Keratinocyte (primary cell): ENCODE measurements around the gene DTX3. TPM values are rescaled to one million over a fixed set of nuclear protein-coding genes. Genes with fewer than 3 reads are reported as not detected.

Experiments
- DNase-seq: peaks from one replicate; pipeline ENCODE4 v3.0.0-alpha.2; 2011; ENCODE audit warnings: low read depth, missing footprints, low spot score
- FAIRE-seq: peaks from 2 replicates; lab custom pipeline; 2011; peaks lifted over from hg19 to GRCh38; lab: Jason Lieb, UNC
- H2AFZ ChIP-seq: 2 replicates; pipeline ENCODE4 v1.6.0; 2012; ENCODE audit warnings: low read length, control low read depth, inconsistent platforms; ENCODE audit not compliant: control insufficient read depth
- H3K27ac ChIP-seq: 2 replicates; pipeline ENCODE4 v1.5.1; 2011; ENCODE audit warnings: low read length; ENCODE audit not compliant: control insufficient read depth, insufficient read depth
- H3K27me3 ChIP-seq: 3 replicates; pipeline ENCODE4 v1.6.0; 2011; ENCODE audit warnings: low read length; ENCODE audit not compliant: control insufficient read depth, insufficient read depth; ENCODE audit errors: extremely low read depth
- H3K36me3 ChIP-seq, 2 experiments: 2 replicates in 1 of 2; 3 replicates in 1 of 2; pipeline ENCODE4 v1.5.1; 2011; ENCODE audit warnings: low read length in 2 of 2, mild to moderate bottlenecking in 1 of 2; ENCODE audit not compliant: control insufficient read depth in 2 of 2, insufficient read depth in 2 of 2; ENCODE audit errors: extremely low read depth in 1 of 2
- H3K4me1 ChIP-seq: 3 replicates; pipeline ENCODE4 v1.5.1; 2011; ENCODE audit warnings: low read length; ENCODE audit not compliant: control insufficient read depth, insufficient read depth; ENCODE audit errors: extremely low read depth
- H3K4me2 ChIP-seq: 3 replicates; pipeline ENCODE4 v1.6.0; 2011; ENCODE audit warnings: low read depth, low read length; ENCODE audit not compliant: control insufficient read depth, insufficient read depth; ENCODE audit errors: extremely low read depth
- H3K4me3 ChIP-seq, 3 experiments: fragments of 200-600 bp in 1 of 3; sonication (generic) in 1 of 3; 2 replicates in 2 of 3; 3 replicates in 1 of 3; pipeline ENCODE4 v1.5.1; 2011 to 2016; ENCODE audit warnings: low read length in 3 of 3, mild to moderate bottlenecking in 3 of 3, control low read depth in 2 of 3, inconsistent platforms in 1 of 3, low read depth in 1 of 3, mixed read lengths in 1 of 3, mixed run types in 1 of 3, moderate library complexity in 1 of 3; ENCODE audit not compliant: control insufficient read depth in 2 of 3, insufficient read depth in 2 of 3; ENCODE audit errors: extremely low read depth in 1 of 3
- H3K79me2 ChIP-seq: 2 replicates; pipeline ENCODE4 v1.6.0; 2012; ENCODE audit warnings: low read length; ENCODE audit not compliant: control insufficient read depth, insufficient read depth
- H3K9ac ChIP-seq: 3 replicates; pipeline ENCODE4 v1.6.0; 2011; ENCODE audit warnings: low read length; ENCODE audit not compliant: control insufficient read depth, insufficient read depth; ENCODE audit errors: extremely low read depth
- H3K9me1 ChIP-seq: 3 replicates; pipeline ENCODE4 v1.6.0; 2011; ENCODE audit warnings: low read length; ENCODE audit not compliant: control insufficient read depth, insufficient read depth; ENCODE audit errors: extremely low read depth
- H3K9me3 ChIP-seq: 2 replicates; pipeline ENCODE4 v1.5.1; 2012; ENCODE audit warnings: low read depth, low read length; ENCODE audit not compliant: control insufficient read depth
- H4K20me1 ChIP-seq: 3 replicates; pipeline ENCODE4 v1.6.0; 2011; ENCODE audit warnings: low read length; ENCODE audit not compliant: control insufficient read depth, insufficient read depth; ENCODE audit errors: extremely low read depth
- EZH2 ChIP-seq: IDR thresholded peaks from one replicate; pipeline ENCODE4 v1.6.1; 2012; ENCODE audit warnings: inconsistent platforms, mild to moderate bottlenecking, low read length, moderate library complexity
- dilution Hi-C: fragments of 300-500 bp; cut with MboI; formaldehyde crosslinking; loops from one replicate; pipeline ENCODE4 v1.7.0; 2020; ENCODE audit warnings: low sequenced_read_pairs; ENCODE audit not compliant: extremely low pct_ligation_motif_present
- polyA plus RNA-seq, 5 experiments: library from polyadenylated mRNA; depleted of rRNA in 3 of 5; stranded (reverse) in 3 of 5; stranded (forward) in 1 of 5; unstranded in 1 of 5; fragments of >200 nt; gene quantifications; 1 replicate in 1 of 5; 2 replicates in 3 of 5; 3 replicates in 1 of 5; pipeline versions ENCODE4 v1.2.1 to v1.2.3, GENCODE V29; 2011 to 2012; ENCODE audit warnings: missing spikeins in 2 of 5, low read depth in 1 of 5, low replicate concordance in 1 of 5
- TF ChIP-seq, protein P1 (sequence below), 3 experiments: IDR thresholded peaks in 1 of 3; conservative IDR thresholded peaks in 1 of 3; optimal IDR thresholded peaks in 1 of 3; 2 replicates in 2 of 3; 3 replicates in 1 of 3; pipeline versions ENCODE3 to v1.5.1; 2011; ENCODE audit warnings: low read length in 3 of 3, mild to moderate bottlenecking in 3 of 3, moderate library complexity in 2 of 3, control low read depth in 1 of 3, inconsistent platforms in 1 of 3; ENCODE audit not compliant: insufficient read depth in 2 of 3; ENCODE audit errors: extremely low read depth in 1 of 3

Gene DTX3
- polyA plus RNA-seq, 1 donor (not counting 4 experiments of a cell fraction or from before 2014, with no cell fraction given): 2.6 TPM

DNA sequence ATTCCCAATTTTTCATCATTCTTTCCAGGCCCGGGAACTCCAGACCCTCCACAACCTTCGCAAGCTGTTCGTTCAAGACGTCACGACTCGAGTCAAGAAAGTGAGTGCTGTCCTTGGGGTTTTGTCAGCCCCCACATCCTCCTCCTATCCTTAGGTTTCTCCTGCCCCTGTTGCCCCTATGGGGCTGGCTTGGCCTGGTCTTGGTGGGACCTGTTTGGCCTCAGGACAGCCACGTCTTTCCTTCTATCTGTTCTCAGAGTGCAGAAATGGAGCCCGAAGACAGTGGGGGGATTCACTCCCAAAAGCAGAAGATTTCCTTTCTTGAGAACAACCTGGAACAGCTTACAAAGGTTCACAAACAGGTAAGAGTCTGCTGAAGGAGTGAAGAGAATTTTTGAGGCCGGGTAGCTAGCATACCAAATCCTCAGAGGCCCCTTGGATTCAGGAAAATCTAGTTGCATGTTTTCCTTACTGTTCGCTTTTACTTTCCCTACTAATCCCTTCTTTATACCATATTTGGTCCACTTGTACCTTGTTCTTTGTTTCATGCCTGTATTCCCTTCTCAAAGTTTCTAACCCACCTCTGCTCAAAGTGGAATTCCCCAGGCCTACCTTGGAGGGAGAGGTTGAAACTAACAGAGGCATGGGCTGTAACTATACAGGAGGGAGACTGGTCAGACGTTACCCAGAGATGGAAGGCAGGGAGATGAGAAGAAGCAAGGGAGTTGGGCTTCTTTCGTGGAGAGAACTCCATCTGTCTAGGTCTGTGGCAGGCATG lies 26.5 kb upstream of the DTX3 start:
- dilution Hi-C loops: loop anchor here (10.0 to 25.0 kb wide), 2 partner anchors 57 to 159 kb away; partner anchors contain the start of genes AGAP2, B4GALNT1 and TSPAN31
- DNase-seq (no peak), FAIRE-seq (no peak)
- H4K20me1 ChIP-seq: no peaks in the 10 kb centered on the region
- H3K9me3 ChIP-seq: no peaks in the 10 kb centered on the region
- H3K27me3 ChIP-seq: peaks cover 6% of the 10 kb centered on the region
- H3K4me3 ChIP-seq: no peak overlapping the region
- H3K9me1 ChIP-seq: no peaks in the 10 kb centered on the region
- H3K4me1 ChIP-seq: no peaks in the 10 kb centered on the region
- H2AFZ ChIP-seq: no peak overlapping the region
- TF ChIP-seq EZH2: no peak
- TF ChIP-seq, protein P1, sequence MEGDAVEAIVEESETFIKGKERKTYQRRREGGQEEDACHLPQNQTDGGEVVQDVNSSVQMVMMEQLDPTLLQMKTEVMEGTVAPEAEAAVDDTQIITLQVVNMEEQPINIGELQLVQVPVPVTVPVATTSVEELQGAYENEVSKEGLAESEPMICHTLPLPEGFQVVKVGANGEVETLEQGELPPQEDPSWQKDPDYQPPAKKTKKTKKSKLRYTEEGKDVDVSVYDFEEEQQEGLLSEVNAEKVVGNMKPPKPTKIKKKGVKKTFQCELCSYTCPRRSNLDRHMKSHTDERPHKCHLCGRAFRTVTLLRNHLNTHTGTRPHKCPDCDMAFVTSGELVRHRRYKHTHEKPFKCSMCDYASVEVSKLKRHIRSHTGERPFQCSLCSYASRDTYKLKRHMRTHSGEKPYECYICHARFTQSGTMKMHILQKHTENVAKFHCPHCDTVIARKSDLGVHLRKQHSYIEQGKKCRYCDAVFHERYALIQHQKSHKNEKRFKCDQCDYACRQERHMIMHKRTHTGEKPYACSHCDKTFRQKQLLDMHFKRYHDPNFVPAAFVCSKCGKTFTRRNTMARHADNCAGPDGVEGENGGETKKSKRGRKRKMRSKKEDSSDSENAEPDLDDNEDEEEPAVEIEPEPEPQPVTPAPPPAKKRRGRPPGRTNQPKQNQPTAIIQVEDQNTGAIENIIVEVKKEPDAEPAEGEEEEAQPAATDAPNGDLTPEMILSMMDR (optimal IDR thresholded peaks at IDR 0.05 in 1 of 3, IDR thresholded peaks at IDR 0.05 in 1 of 3, conservative IDR thresholded peaks at IDR 0.05 in 1 of 3; ENCODE audit: extremely low read depth in 1 of 3, insufficient read depth in 2 of 3, low read length in 3 of 3): no peak
- no peak overlapping the region for H3K9ac ChIP-seq
- no peaks in the 10 kb centered on the region for H3K36me3 ChIP-seq
- no peaks in the 10 kb centered on the region for H3K79me2 ChIP-seq
- H3K27ac ChIP-seq: no peak overlapping the region
- H3K4me2 ChIP-seq: no peak overlapping the region

DNA sequence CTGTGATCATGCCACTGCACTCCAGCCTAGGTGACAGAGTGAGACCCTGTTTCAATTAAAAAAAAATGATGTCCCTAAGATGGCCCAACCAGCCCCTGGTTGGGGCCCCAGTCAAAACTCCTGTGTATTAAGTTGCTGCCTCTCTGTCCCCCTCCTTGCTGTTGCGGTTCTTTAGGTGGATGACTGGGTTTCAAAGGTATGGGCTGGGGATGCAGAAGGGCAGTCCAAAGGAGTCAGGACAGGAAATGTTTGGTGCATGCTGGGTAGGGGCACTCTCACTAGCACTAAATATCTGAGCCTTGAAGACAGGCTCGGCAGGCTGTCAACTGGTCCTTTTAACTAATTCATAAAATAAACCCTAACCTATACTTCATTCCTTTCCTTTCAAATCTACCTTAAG lies 25.6 kb upstream of the DTX3 start:
- dilution Hi-C loops: loop anchor here (10.0 to 25.0 kb wide), 2 partner anchors 56 to 158 kb away; partner anchors contain the start of genes AGAP2, B4GALNT1 and TSPAN31

More for the DNA sequence above, 25.6 kb upstream of the DTX3 start:
- Histone ChIP-seq H4K20me1 (no peaks in the 10 kb centered on the region), H3K9ac (no peak overlapping the region), H3K9me3 (no peaks in the 10 kb centered on the region), H3K27ac (no peak overlapping the region), H3K27me3 (peaks cover 6% of the 10 kb centered on the region), H2AFZ (no peak overlapping the region), H3K79me2 (no peaks in the 10 kb centered on the region), H3K36me3 (no peaks in the 10 kb centered on the region), H3K9me1 (no peaks in the 10 kb centered on the region), H3K4me3 (no peak overlapping the region), H3K4me1 (no peaks in the 10 kb centered on the region), H3K4me2 (no peak overlapping the region)
- no peak for TF ChIP-seq EZH2
- TF ChIP-seq, protein P1 (optimal IDR thresholded peaks at IDR 0.05 in 1 of 3, IDR thresholded peaks at IDR 0.05 in 1 of 3, conservative IDR thresholded peaks at IDR 0.05 in 1 of 3; ENCODE audit: extremely low read depth in 1 of 3, insufficient read depth in 2 of 3, low read length in 3 of 3): no peak
- FAIRE-seq: no peak
- no peak for DNase-seq
